ENCODE measurements around the gene LRFN2. TPM values are rescaled to one million over a fixed set of nuclear protein-coding genes. Genes with fewer than 3 reads are reported as not detected.

The LRFN2 gene
- total and polyA plus RNA-seq, 4 donors = 0.01 to 0.06 TPM; not detected in 2

DNA sequence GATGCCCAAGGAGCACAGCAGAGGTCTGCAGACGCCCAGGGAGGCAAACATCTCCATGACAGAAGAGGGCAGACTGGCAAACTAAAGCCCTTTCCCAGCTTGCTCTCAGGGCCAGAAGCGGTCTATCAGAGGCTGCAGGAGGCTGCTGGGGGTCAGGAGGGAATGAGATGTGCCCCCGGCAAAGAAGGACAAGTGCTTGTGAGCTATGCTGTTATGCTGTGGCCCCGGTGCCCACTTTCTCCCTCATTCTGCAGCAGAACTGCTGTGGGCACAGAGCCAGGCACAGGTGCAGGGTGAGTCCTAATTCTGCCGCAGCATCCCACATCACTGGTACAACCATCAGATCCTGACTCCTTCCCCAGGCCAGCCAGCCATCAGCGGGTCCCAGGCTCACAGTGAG, 46.4 kb downstream of the LRFN2 start:
- 84 to 89% methylated on average over 6 of the region's 6 CpGs for WGBS, 2 donors
- ATAC-seq (ENCODE audit: insufficient read depth, low FRiP score) = no peak

DNA sequence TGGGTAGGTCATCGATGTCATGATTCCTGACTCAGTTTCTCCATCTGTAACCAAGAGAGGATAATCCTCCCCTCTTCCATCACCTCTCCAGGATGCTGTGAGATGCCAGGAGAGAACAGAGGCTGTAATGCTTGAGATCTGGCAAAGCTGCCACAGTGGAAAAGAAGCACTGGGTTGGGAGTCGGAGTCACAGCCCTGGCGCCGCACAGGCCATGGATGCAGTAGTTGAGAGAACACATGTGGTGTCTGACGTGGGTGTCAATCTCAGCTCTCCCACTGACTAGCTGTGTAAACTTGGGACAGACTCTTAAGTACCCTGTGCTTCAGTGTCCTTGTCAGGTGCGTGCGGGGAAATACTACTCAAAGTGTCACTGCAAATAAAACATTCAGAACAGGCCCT, 47.3 kb downstream of the LRFN2 start:
- no peaks in the 10 kb centered on the region for H3K9me3 ChIP-seq (ENCODE audit: control insufficient read depth in 4 of 4, insufficient read depth in 3 of 4, low read length in 3 of 4)
- DNase-seq (no peak), ATAC-seq (ENCODE audit: insufficient read depth, low FRiP score) (no peak)
- TF ChIP-seq, protein P1, sequence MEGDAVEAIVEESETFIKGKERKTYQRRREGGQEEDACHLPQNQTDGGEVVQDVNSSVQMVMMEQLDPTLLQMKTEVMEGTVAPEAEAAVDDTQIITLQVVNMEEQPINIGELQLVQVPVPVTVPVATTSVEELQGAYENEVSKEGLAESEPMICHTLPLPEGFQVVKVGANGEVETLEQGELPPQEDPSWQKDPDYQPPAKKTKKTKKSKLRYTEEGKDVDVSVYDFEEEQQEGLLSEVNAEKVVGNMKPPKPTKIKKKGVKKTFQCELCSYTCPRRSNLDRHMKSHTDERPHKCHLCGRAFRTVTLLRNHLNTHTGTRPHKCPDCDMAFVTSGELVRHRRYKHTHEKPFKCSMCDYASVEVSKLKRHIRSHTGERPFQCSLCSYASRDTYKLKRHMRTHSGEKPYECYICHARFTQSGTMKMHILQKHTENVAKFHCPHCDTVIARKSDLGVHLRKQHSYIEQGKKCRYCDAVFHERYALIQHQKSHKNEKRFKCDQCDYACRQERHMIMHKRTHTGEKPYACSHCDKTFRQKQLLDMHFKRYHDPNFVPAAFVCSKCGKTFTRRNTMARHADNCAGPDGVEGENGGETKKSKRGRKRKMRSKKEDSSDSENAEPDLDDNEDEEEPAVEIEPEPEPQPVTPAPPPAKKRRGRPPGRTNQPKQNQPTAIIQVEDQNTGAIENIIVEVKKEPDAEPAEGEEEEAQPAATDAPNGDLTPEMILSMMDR (IDR thresholded peaks at IDR 0.05; ENCODE audit: control extremely low read depth, extremely low read depth) = no peak
- no peak overlapping the region for H3K9ac ChIP-seq (ENCODE audit: insufficient read depth in 1 of 2, low read length in 2 of 2)
- peaks cover 0 to 2% (median 0%) of the 10 kb centered on the region in 3 donors for H3K27me3 ChIP-seq (ENCODE audit: control insufficient read depth in 3 of 3, insufficient read depth in 3 of 3, low read length in 2 of 3)
- H3K27ac ChIP-seq (ENCODE audit: low read depth in 1 of 2, low read length in 1 of 2) = no peak overlapping the region
- H3K4me1 ChIP-seq (ENCODE audit: control insufficient read depth in 5 of 5, insufficient read depth in 5 of 5, low read length in 5 of 5) = peaks cover 0 to 4% (median 0%) of the 10 kb centered on the region in 5 donors
- WGBS, 2 donors = 84 to 93% methylated on average over 7 of the region's 7 CpGs
- no peaks in the 10 kb centered on the region for H3K36me3 ChIP-seq (ENCODE audit: control insufficient read depth in 4 of 4, insufficient read depth in 4 of 4, low read length in 4 of 4)
- H3K4me3 ChIP-seq = no peak overlapping the region

More for the DNA sequence above, 46.4 kb downstream of the LRFN2 start:
- Histone ChIP-seq H3K9ac (ENCODE audit: insufficient read depth in 1 of 2, low read length in 2 of 2) (no peak overlapping the region), H3K4me3 (no peak overlapping the region), H3K27me3 (ENCODE audit: control insufficient read depth in 3 of 3, insufficient read depth in 3 of 3, low read length in 2 of 3) (peaks cover 0 to 2% (median 0%) of the 10 kb centered on the region in 3 donors), H3K36me3 (ENCODE audit: control insufficient read depth in 4 of 4, insufficient read depth in 4 of 4, low read length in 4 of 4) (no peaks in the 10 kb centered on the region), H3K4me1 (ENCODE audit: control insufficient read depth in 5 of 5, insufficient read depth in 5 of 5, low read length in 5 of 5) (peaks cover 0 to 4% (median 0%) of the 10 kb centered on the region in 5 donors), H3K27ac (ENCODE audit: low read depth in 1 of 2, low read length in 1 of 2) (no peak overlapping the region), H3K9me3 (ENCODE audit: control insufficient read depth in 4 of 4, insufficient read depth in 3 of 4, low read length in 3 of 4) (no peaks in the 10 kb centered on the region)
- TF ChIP-seq, protein P1 (IDR thresholded peaks at IDR 0.05; ENCODE audit: control extremely low read depth, extremely low read depth) = no peak
- DNase-seq = no peak

DNA sequence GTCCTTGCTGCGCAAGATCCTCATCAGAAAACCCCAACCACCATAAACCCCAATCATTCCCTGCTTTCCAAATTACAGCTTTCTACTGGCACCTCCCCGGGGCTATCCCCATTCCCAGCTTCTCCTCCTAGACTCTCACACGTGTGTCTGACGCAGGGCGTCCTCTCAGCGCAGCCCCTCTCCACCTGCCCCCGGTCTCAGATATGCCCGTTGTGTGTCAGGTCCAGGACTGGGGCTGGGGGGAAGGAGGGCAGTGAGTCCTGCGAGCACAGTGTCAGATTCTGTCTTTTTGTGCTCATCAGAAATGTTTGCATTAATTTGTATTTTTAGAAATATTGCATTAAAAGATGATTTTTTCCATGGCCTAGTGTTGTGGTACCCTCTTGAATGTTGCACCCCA, 48.6 kb downstream of the LRFN2 start:
- no peak overlapping the region for H3K9ac ChIP-seq (ENCODE audit: insufficient read depth in 1 of 2, low read length in 2 of 2)
- DNase-seq = no peak
- H3K4me3 ChIP-seq = no peak overlapping the region
- H3K27me3 ChIP-seq (ENCODE audit: control insufficient read depth in 3 of 3, insufficient read depth in 3 of 3, low read length in 2 of 3) = peaks cover 0 to 2% (median 0%) of the 10 kb centered on the region in 3 donors
- no peaks in the 10 kb centered on the region for H3K9me3 ChIP-seq (ENCODE audit: control insufficient read depth in 4 of 4, insufficient read depth in 3 of 4, low read length in 3 of 4)
- no peaks in the 10 kb centered on the region for H3K4me1 ChIP-seq (ENCODE audit: control insufficient read depth in 5 of 5, insufficient read depth in 5 of 5, low read length in 5 of 5)
- TF ChIP-seq, protein P1 (IDR thresholded peaks at IDR 0.05; ENCODE audit: control extremely low read depth, extremely low read depth) = no peak
- no peak for ATAC-seq (ENCODE audit: insufficient read depth, low FRiP score)
- no peak overlapping the region for H3K27ac ChIP-seq (ENCODE audit: low read depth in 1 of 2, low read length in 1 of 2)
- no peaks in the 10 kb centered on the region for H3K36me3 ChIP-seq (ENCODE audit: control insufficient read depth in 4 of 4, insufficient read depth in 4 of 4, low read length in 4 of 4)
- WGBS, 2 donors = 82 to 88% methylated on average over 9 of the region's 9 CpGs

DNA sequence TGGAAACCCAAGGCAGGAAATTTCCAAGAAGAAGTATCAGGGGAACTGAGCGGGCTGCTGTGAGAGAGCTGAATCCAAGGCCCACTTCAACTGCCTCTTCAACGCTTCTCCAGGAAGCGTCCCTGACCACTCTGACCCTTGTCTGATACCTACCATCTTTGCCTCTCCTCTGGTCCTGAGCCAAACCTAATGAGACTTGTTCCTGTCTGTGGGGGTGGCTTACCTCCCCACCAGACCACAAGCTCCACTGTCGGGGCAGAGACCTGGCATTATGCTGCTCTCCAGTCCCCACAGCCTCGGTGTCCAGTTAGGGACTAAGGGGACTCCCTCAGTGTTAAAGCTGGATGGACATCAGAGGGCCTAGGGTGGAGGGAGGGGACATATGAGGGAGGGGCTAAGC, 49.7 kb downstream of the LRFN2 start:
- DNase-seq (no peak), ATAC-seq (ENCODE audit: insufficient read depth, low FRiP score) (no peak)
- no peak overlapping the region for H3K27ac ChIP-seq (ENCODE audit: low read depth in 1 of 2, low read length in 1 of 2)
- TF ChIP-seq, protein P1 (IDR thresholded peaks at IDR 0.05; ENCODE audit: control extremely low read depth, extremely low read depth) = no peak
- H3K4me1 ChIP-seq (ENCODE audit: control insufficient read depth in 5 of 5, insufficient read depth in 5 of 5, low read length in 5 of 5) = no peaks in the 10 kb centered on the region
- no peaks in the 10 kb centered on the region for H3K9me3 ChIP-seq (ENCODE audit: control insufficient read depth in 4 of 4, insufficient read depth in 3 of 4, low read length in 3 of 4)
- H3K9ac ChIP-seq (ENCODE audit: insufficient read depth in 1 of 2, low read length in 2 of 2) = no peak overlapping the region
- no peaks in the 10 kb centered on the region for H3K36me3 ChIP-seq (ENCODE audit: control insufficient read depth in 4 of 4, insufficient read depth in 4 of 4, low read length in 4 of 4)
- WGBS, 2 donors = 67 to 75% methylated on average over 5 of the region's 5 CpGs
- peaks cover 0 to 2% (median 0%) of the 10 kb centered on the region in 3 donors for H3K27me3 ChIP-seq (ENCODE audit: control insufficient read depth in 3 of 3, insufficient read depth in 3 of 3, low read length in 2 of 3)
- no peak overlapping the region for H3K4me3 ChIP-seq

All from lung (tissue), 12 donors.